Activated CD8-positive, alpha-beta T cell treated with anti-CD3 and anti-CD28 coated beads, Interleukin-2, amount 10 ng/mL, durations not matched to agents 7 days and 5 days (primary cell): ENCODE measurements around the gene IMPA2. TPM values are rescaled to one million over a fixed set of nuclear protein-coding genes. Genes with fewer than 3 reads are reported as not detected.

Source experiments
- ATAC-seq: fragments of 150-1000 bp; cut with Tn5 transposase; one replicate; pipeline ENCODE4 v1.10.0; 2021; ENCODE audit warnings: moderate library complexity
- CTCF ChIA-PET: fragments of 350-600 bp; sonication (Branson Sonifier 250); formaldehyde crosslinking; loops from one replicate; lab custom pipeline; 2021; ENCODE audit warnings: antibody characterized with exemption; lab: Charles Lee
- POLR2A ChIA-PET: fragments of 350-600 bp; sonication (Branson Sonifier 250); formaldehyde crosslinking; loops from one replicate; lab custom pipeline; 2021; ENCODE audit warnings: antibody characterized with exemption; lab: Charles Lee
- DNase-seq: peaks from one replicate; pipeline ENCODE4 v3.0.0-alpha.2; 2020
- H3K27ac Mint-ChIP-seq: one replicate; pipeline ENCODE4 v1.8.0; 2021; ENCODE audit warnings: mild to moderate bottlenecking, mixed read lengths
- H3K27me3 Mint-ChIP-seq: one replicate; pipeline ENCODE4 v1.8.0; 2021; ENCODE audit warnings: low read depth, mixed read lengths
- H3K36me3 Mint-ChIP-seq: one replicate; pipeline ENCODE4 v1.8.0; 2021; ENCODE audit warnings: low read depth, mixed read lengths
- H3K4me1 Mint-ChIP-seq: one replicate; pipeline ENCODE4 v1.8.0; 2021; ENCODE audit warnings: low read depth, mixed read lengths
- H3K4me3 Mint-ChIP-seq: one replicate; pipeline ENCODE4 v1.8.0; 2021; ENCODE audit warnings: mild to moderate bottlenecking, mixed read lengths
- H3K9me3 Mint-ChIP-seq: one replicate; pipeline ENCODE4 v1.8.0; 2022; ENCODE audit warnings: mixed read lengths; ENCODE audit not compliant: insufficient read depth
- total RNA-seq, 2 experiments: library from RNA; stranded (reverse); gene quantifications; one replicate each; pipeline ENCODE4 v1.2.3, GENCODE V29; 2021

IMPA2 gene
- total RNA-seq, 2 experiments from 2014 or later, result 21.1 to 22.3 TPM

- Mint-ChIP-seq H3K27ac (no peak overlapping the region), H3K36me3 (no peaks in the 10 kb centered on the region), H3K4me1 (no peaks in the 10 kb centered on the region), H3K27me3 (no peaks in the 10 kb centered on the region), H3K9me3 (no peaks in the 10 kb centered on the region), H3K4me3 (no peak overlapping the region)
- POLR2A ChIA-PET, result no interaction called here
- no peak for DNase-seq
- CTCF ChIA-PET, result interaction anchor here (1.9 to 2.1 kb wide), 2 partner anchors 15 to 73 kb away, joined by 5 to 8 read pairs; no protein-coding TSS in a partner anchor
- no peak for ATAC-seq
These were observed 30.1 kb downstream of the IMPA2 start for GRCh38 chr18:12011199-12011956.

GRCh38 chr18:12011957-12012549 lies 30.7 kb downstream of the IMPA2 start:
- POLR2A ChIA-PET, result no interaction called here
- H3K27ac Mint-ChIP-seq, result no peak overlapping the region
- CTCF ChIA-PET, result interaction anchor here (1.9 to 2.1 kb wide), 2 partner anchors 16 to 74 kb away, joined by 5 to 8 read pairs; no protein-coding TSS in a partner anchor
- peaks cover under 1% of the 10 kb centered on the region for H3K36me3 Mint-ChIP-seq
- ATAC-seq (no peak), DNase-seq (no peak)
- no peaks in the 10 kb centered on the region for H3K27me3 Mint-ChIP-seq
- no peaks in the 10 kb centered on the region for H3K9me3 Mint-ChIP-seq
- no peaks in the 10 kb centered on the region for H3K4me1 Mint-ChIP-seq
- no peak overlapping the region for H3K4me3 Mint-ChIP-seq

- no peak overlapping the region for H3K27ac Mint-ChIP-seq
- POLR2A ChIA-PET, result no interaction called here
- H3K9me3 Mint-ChIP-seq, result no peaks in the 10 kb centered on the region
- H3K36me3 Mint-ChIP-seq, result peaks cover 3% of the 10 kb centered on the region
- ATAC-seq (no peak), DNase-seq (no peak)
- H3K4me3 Mint-ChIP-seq, result no peak overlapping the region
- H3K27me3 Mint-ChIP-seq, result no peaks in the 10 kb centered on the region
- no peaks in the 10 kb centered on the region for H3K4me1 Mint-ChIP-seq
- CTCF ChIA-PET, result interaction anchor here (2.1 kb wide), 1 partner anchor 75 kb away, joined by 8 read pairs; no protein-coding TSS in a partner anchor
These were observed 31.4 kb downstream of the IMPA2 start for GRCh38 chr18:12012697-12013096.

- ChIA-PET CTCF (interaction anchor here (0.6 to 2.1 kb wide), 4 partner anchors 16 to 274 kb away, joined by 3 to 8 read pairs (median 4); no protein-coding TSS in a partner anchor), POLR2A (no interaction called here)
- Mint-ChIP-seq H3K27ac (no peak overlapping the region), H3K36me3 (peaks cover 3% of the 10 kb centered on the region), H3K9me3 (no peaks in the 10 kb centered on the region), H3K4me3 (no peak overlapping the region), H3K4me1 (no peaks in the 10 kb centered on the region), H3K27me3 (no peaks in the 10 kb centered on the region)
- DNase-seq, result no peak
- ATAC-seq, result no peak
These were observed 32.0 kb downstream of the IMPA2 start for GRCh38 chr18:12013186-12013916.

- Mint-ChIP-seq H3K27me3 (no peaks in the 10 kb centered on the region), H3K4me1 (no peaks in the 10 kb centered on the region), H3K27ac (no peak overlapping the region), H3K9me3 (no peaks in the 10 kb centered on the region), H3K4me3 (no peak overlapping the region), H3K36me3 (peaks cover 3% of the 10 kb centered on the region)
- ChIA-PET CTCF (interaction anchor here (0.9 to 1.2 kb wide), 2 partner anchors 17 to 76 kb away, joined by 3 to 5 read pairs; no protein-coding TSS in a partner anchor), POLR2A (no interaction called here)
- ATAC-seq (no peak), DNase-seq (no peak)
These were observed 32.8 kb downstream of the IMPA2 start for GRCh38 chr18:12014086-12014485.

- Mint-ChIP-seq H3K36me3 (peaks cover 3% of the 10 kb centered on the region), H3K4me3 (no peak overlapping the region), H3K9me3 (no peaks in the 10 kb centered on the region), H3K27ac (no peak overlapping the region), H3K27me3 (no peaks in the 10 kb centered on the region), H3K4me1 (no peaks in the 10 kb centered on the region)
- DNase-seq, result no peak
- ChIA-PET CTCF (interaction anchor here (1.2 kb wide), 1 partner anchor 18 kb away, joined by 3 read pairs; no protein-coding TSS in a partner anchor), POLR2A (no interaction called here)
- no peak for ATAC-seq
These were observed 33.5 kb downstream of the IMPA2 start for GRCh38 chr18:12014521-12015415.

GRCh38 chr18:12015416-12016062 lies 34.2 kb downstream of the IMPA2 start:
- Mint-ChIP-seq H3K27ac (no peak overlapping the region), H3K9me3 (no peaks in the 10 kb centered on the region), H3K4me3 (no peak overlapping the region), H3K36me3 (peaks cover 3% of the 10 kb centered on the region), H3K4me1 (no peaks in the 10 kb centered on the region), H3K27me3 (no peaks in the 10 kb centered on the region)
- CTCF ChIA-PET, result no interaction called here
- no peak for DNase-seq
- ATAC-seq, result no peak
- POLR2A ChIA-PET, result no interaction called here

GRCh38 chr18:12017081-12017480 lies 35.8 kb downstream of the IMPA2 start:
- H3K27me3 Mint-ChIP-seq, result no peaks in the 10 kb centered on the region
- DNase-seq, result no peak
- CTCF ChIA-PET, result interaction anchor here (2.3 kb wide), 1 partner anchor 79 kb away, joined by 11 read pairs; no protein-coding TSS in a partner anchor
- H3K4me3 Mint-ChIP-seq, result no peak overlapping the region
- no peak overlapping the region for H3K27ac Mint-ChIP-seq
- no peak for ATAC-seq
- POLR2A ChIA-PET, result no interaction called here
- no peaks in the 10 kb centered on the region for H3K9me3 Mint-ChIP-seq
- peaks cover 3% of the 10 kb centered on the region for H3K36me3 Mint-ChIP-seq
- H3K4me1 Mint-ChIP-seq, result no peaks in the 10 kb centered on the region

GRCh38 chr18:12018861-12019260 lies 37.6 kb downstream of the IMPA2 start:
- Mint-ChIP-seq H3K4me1 (no peaks in the 10 kb centered on the region), H3K27ac (no peak overlapping the region), H3K9me3 (no peaks in the 10 kb centered on the region), H3K27me3 (no peaks in the 10 kb centered on the region), H3K4me3 (no peak overlapping the region), H3K36me3 (peaks cover 3% of the 10 kb centered on the region)
- ATAC-seq (no peak), DNase-seq (no peak)
- POLR2A ChIA-PET, result no interaction called here
- CTCF ChIA-PET, result interaction anchor here (2.3 kb wide), 1 partner anchor 81 kb away, joined by 11 read pairs; no protein-coding TSS in a partner anchor

- DNase-seq (no peak), ATAC-seq (no peak)
- H3K36me3 Mint-ChIP-seq, result peaks cover 3% of the 10 kb centered on the region
- no peaks in the 10 kb centered on the region for H3K4me1 Mint-ChIP-seq
- ChIA-PET CTCF (interaction anchor here (1.2 kb wide), 1 partner anchor 17 kb away, joined by 3 read pairs; no protein-coding TSS in a partner anchor), POLR2A (interaction anchor here (0.7 kb wide), 1 partner anchor 71 kb away, joined by 3 read pairs; no protein-coding TSS in a partner anchor)
- no peaks in the 10 kb centered on the region for H3K27me3 Mint-ChIP-seq
- no peak overlapping the region for H3K4me3 Mint-ChIP-seq
- no peaks in the 10 kb centered on the region for H3K9me3 Mint-ChIP-seq
- no peak overlapping the region for H3K27ac Mint-ChIP-seq
These were observed 39.8 kb downstream of the IMPA2 start for GRCh38 chr18:12021077-12021476.
